RCC 7860 (cell line): ENCODE data around the gene WDR54.
"Not testable (repeated sequence)": the region's sequence is repeated elsewhere in the genome, so short reads cannot be mapped to it uniquely, and the experiment has no call there.

Experiments used
- DNase-seq: peaks from one replicate; pipeline ENCODE4 v3.0.0-alpha.2; 2015; ENCODE audit warnings: low spot score
- FAIRE-seq: peaks from 2 replicates; lab custom pipeline; 2012; peaks lifted over from hg19 to GRCh38; lab: Jason Lieb, UNC

The WDR54 gene

DNA sequence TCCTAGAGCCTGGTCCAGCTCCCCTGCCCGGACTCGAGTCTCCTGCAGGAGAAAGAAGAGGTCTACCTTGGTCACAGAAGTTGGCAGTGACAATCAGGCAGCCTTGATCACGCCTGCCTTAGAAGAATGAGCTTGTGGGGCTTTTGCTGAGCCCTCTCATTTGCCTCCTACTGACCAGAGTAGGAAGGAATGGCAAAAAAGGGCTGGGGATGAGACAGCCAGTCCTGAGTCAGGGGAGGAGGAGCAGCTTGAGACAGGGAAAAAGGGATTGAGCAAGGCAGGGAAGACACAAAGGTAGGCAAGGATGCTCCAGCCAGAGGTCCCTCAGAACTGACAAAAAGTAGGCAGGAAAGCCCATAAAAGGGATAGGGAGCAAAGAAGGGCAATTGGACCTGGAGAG lies 6.0 kb downstream of the WDR54 start:
- DNase-seq (no peak), FAIRE-seq (no peak)

DNA sequence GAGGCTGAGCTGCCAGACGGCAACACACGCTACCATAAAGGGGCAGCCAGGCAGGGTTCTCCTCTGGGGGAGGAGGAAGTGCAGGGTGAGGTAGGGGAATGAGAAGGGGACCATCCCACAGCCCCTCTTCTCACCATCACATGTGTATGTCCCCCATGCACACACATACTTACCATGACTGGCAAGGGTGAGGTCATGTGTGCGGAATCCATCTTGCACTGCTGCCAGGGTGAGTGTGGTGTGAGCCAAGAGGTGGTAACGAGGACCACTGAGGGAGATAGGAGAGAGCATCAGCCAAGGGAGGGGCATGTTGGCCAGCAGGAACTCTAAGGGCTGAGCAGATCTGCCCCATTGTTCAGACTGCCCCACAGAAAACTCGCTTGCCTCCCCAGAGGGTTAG lies 7.1 kb downstream of the WDR54 start:
- FAIRE-seq (no peak), DNase-seq (no peak)

DNA sequence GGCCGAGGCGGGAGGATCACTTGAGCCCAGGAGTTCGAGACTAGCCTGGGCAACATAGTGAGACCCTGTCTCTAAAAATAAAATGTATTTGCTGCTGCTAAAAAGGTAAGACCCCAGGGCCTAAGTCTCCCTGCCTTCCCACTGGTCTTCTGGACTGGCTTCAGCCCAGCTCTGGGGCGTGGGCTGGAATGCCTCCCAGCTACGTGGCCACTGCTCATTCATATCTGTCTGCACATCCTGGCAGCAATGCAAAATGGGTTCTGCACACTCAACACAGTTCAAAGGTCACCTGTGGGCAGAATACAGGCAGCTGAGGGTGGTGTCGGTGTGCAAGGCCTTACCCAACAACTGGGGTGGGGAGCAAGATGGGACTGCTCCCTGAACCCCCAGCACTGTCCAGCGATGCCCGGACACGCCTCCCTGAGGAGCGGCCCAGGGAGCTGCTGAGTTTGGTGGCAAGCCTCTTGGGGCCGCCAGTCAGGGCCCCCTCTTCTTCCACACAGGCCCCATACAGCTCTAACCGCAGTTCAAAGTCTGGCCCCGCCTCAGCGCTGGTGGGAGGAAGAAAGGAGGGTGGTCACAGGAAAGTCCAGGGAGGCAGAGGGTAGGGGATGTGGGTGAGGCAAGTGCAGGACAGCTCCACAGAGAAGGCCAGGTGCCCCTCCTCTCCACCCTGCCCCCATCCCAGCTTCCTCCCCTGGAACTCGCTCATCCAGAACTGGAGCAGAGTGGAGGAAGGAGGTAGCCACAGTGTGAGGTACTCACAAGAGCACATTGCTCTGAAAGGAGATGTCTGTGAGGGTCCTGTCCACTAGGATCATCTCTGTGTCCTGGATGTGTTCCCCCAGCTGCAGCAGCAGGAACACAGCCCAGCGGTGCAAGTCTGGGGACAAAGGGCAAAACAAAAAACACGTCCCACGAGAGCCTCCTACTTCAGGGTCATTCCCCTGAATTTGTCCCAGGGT lies 8.2 kb downstream of the WDR54 start:
- DNase-seq, result no peak
- FAIRE-seq, result no peak

DNA sequence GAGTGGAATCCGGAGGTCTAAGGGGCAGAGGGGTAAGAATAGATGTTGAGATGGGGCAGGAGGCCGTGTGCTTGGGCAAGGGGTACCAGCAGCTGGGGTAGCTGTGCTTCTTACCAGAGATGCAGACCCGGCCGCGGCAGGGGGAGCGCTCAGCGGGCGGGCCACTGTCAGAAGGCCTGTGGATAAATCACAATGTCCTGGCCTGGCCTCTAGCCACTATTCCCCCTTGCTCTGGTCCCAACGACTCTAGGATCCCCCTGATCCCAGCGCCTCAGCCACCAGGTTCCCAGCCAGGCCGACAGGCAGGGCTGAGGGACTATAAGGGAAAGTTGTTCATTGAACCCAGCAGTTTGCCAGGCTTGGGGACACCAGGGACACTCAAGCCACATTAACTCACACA lies 9.0 kb downstream of the WDR54 start:
- DNase-seq, result no peak
- no peak for FAIRE-seq

DNA sequence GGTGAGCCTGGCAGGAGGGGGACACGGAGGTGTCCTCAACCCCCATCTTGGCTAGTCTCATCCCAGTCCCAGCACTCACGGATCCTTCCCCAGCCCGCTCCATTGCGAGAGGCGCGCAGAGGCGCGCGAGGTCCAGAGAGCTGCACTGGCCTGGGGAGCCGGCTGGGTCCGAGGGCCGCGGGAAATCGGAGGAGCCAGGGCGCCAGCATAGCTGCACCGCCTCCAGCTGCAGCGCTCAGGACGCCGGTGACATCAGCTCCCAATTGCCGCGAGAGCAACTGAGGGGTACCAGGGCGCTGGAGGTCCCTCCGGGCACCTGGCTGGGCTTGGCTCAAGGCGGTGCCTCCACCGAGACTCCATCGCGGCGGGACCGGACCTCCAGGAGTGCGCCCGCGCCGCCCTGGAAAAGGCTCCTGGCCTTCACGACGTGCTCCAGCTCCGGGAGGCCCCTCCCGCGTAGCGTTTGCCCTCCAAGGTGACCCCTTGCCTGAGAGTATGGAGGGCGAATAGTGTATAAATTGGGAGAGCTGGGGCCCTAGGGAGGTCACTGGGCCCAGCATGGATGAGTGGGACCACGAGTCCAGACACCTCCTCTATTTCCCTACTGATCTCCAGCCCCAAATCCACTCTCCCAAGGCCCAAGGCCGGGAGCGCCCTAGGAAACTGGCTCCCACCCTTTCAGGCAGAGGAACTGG lies 14.7 kb downstream of the WDR54 start:
- no peak for DNase-seq
- no peak for FAIRE-seq

DNA sequence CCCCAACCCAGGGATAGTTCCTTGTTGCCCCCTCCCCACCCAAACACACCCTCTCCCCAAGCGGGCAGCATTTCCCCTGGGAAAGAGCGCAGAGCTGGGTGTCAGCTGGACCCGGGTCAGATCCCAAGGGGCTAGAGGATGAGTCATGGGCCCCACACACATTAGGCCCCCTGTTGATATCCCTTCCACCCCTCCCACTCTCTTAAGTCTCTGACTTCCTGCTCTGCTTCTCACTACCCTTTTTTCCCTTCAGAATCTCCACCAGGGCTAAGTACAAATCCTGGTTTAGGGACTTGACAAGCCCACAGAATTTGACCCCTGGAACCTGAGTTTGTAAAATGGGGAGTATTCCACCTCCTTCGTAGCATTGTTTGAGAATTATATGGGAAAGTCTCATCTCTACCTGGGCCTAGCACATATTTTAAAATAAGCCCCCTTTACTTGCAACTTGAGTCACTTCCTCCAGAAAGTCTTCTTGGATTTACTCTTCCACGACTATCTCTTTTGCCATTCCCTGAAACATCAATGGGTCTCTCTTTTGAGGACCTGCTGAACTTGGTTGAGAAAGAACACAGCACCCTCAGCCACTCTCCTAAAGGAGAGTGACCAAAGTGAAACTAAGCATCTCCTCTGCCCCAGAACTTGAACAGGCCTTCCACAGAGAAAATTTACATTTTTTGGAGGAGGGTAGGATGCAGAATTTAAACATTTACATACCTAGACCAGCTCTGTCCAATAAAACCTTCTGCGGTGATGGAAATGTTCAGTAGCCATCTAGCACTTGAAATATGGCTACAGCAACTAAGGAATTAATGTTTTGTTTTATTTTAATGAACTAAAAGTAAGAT lies 15.5 kb downstream of the WDR54 start:
- FAIRE-seq, result no peak
- no peak for DNase-seq

DNA sequence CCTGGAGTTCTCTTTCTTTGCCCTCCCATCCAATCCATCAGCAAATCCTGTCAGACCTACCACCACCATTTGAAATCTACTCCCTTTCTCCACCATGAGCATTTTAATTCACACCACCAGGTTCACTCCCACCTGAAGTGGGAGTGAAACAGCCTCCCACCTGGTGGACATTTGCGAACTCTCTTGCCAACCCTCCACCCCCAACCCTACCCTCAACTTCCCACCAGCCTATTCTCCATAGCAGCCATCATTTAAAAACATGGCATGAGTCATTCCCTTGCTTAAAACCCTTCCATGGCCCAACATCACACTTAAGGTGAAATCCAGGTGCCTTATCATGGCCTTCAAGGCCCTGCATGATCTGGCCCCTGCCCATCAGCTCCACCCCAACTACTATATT lies 16.7 kb downstream of the WDR54 start:
- FAIRE-seq (no peak), DNase-seq (no peak)

DNA sequence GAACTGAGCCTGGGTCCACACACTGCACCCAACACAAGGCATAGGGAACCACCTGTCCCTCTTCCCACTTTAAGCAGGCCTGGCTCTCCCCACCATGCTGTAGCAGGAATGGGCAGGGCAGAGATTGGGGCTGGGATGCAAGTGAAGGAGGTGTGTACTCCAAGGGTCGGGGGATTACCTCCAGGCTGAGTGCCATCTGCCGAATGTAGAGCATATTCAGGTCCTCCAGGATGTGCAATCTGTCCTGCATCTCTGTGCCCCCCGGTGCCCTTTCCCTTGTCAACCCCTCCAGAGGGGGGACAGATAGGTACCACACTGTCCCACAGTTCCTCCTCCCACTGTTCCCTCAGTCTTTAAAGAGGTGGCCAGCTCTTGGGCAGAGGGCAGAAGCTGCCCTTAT lies 17.8 kb downstream of the WDR54 start:
- DNase-seq (no peak), FAIRE-seq (no peak)

DNA sequence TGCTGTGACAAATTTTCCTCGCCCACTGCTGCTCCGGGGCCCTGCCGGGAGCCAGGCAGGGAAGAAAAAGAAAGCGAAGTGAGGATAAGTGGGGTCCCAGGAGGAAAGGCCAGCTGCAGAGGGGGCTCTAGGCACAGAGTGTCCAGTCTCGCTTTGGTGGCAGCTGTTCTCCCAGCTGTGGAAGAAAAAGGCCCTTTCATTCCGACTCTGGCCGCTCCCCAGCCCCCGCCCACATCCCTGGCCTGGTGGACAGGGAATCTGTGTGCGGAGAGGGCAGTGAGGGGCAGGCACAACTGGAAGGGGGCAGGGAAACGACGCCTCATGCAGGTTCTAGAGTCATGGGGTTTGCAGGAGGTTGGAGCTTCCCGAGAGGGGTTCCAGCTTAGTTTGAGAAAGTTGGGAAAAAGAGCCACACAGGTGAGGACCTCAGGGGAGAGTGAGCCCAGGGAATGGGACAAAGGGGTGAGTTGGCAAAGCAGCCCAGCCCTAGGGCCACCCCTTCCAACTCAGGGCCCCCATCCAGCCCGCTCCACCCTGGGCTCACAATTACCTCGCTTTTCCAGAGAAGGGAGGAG lies 18.4 kb downstream of the WDR54 start:
- FAIRE-seq, result no peak
- DNase-seq, result no peak

DNA sequence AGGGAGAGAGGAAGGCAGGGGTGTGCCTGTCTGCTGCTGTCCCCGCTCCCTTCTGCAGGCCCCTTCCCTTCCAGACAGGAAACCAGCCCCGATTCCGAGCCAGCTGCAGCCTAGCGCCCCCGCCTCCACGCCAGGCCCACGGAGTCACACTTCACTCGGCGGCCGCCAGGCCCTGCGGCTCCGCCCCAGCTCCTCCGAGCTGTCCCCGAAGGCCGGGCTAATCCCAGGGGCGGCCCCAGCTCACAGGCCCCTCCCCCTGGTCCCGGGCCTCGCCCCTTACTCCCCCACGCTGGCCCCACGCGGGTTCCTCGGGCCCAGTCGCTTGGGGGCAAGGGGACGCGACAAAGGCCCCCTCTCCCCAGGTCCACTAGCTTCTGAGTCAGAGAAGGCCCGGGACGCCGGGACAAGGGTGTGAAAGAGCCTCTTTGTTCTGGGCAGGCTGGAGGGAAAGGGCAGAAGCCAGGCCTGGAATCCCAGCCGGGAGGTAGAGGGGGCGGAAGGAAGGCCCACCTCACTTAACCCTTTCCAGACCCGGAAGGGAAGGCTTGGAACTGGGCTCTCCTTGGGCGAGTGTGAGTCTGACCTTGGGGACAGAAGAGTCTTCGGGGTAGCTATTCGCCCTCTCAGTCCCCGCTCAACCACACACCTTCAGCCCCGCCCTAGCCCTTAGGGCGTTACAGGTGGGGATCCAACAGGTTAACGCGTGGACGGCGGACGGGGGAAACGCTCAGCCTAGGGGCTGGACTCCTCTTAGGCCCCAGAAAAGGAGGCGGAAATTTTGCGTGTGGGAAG lies 19.0 kb downstream of the WDR54 start:
- peak; percentile 53 for FAIRE-seq
- DNase-seq, result peak; percentile 76

DNA sequence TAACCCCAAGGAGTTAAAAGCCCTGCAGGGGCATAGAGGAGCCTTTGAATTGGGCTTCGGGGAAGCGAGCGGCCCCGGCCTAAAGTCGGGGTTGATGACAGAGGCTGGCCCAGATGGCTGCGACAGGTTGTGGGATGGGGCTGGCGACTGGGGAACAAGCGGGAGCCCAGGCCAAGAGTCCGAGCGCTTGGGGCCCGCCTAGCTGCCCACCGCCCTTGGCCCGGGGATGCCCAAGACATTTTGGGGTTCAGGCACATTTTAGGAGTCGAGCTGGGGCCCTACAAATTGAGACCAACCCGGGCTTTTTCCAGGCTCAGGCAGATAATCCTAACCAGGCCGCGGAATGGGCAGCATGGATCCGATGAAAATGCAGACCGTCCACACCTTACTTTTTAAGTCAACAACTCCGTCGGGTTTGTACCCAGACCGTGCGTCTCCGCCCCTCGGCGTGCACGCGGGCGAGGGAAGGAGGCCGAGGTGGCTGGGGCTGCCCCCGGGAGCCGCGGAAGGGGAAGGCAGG lies 19.7 kb downstream of the WDR54 start:
- FAIRE-seq, result no peak

DNA sequence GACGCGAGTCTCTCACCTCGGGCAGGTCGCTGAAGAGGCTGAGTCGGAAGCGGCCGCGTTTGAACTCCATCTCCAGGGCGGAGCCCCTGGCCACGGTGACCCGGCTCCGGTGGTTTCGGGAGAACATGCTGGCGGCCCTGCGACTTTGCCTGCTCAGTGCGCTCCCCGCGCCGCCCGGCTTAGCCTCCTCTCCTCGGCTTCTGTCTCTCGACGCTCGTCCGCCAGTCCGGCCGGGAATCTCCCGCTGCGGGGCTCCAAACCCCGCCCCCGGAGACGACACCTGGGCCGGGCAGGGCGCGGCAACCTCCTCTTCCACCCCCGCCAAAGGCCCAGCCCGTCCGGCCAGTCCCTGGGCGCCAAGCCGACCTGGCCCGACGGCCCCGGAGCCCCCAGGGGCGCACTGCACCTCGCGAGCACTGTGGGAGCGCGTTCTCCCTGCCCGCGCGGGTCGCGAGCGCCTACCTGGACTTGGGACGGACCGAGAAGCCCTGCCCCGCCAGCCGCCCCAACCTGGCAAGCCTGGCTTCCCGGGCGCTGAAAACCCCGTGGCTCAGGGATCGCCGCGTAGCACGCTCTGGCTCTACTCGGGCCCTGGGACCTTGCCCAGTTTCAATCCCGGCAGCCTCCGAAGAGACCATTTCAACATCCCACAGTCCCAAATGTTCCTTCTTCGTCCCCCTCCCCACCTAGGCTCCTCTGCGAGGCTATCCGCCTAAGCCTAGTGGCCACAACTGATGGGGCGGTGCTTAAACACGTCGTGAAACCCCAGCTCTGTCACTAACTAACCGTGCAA lies 20.4 kb downstream of the WDR54 start, which contains the start of gene RTKN:
Gene RTKN (minus strand): TSS at position 248 of the 793 bp plus-strand sequence. CDS start 121 bp downstream, at position 127.
- DNase-seq (peak; percentile 84), FAIRE-seq (peak; percentile 89)

More for the DNA sequence above, 19.7 kb downstream of the WDR54 start:
- DNase-seq, result no peak

DNA sequence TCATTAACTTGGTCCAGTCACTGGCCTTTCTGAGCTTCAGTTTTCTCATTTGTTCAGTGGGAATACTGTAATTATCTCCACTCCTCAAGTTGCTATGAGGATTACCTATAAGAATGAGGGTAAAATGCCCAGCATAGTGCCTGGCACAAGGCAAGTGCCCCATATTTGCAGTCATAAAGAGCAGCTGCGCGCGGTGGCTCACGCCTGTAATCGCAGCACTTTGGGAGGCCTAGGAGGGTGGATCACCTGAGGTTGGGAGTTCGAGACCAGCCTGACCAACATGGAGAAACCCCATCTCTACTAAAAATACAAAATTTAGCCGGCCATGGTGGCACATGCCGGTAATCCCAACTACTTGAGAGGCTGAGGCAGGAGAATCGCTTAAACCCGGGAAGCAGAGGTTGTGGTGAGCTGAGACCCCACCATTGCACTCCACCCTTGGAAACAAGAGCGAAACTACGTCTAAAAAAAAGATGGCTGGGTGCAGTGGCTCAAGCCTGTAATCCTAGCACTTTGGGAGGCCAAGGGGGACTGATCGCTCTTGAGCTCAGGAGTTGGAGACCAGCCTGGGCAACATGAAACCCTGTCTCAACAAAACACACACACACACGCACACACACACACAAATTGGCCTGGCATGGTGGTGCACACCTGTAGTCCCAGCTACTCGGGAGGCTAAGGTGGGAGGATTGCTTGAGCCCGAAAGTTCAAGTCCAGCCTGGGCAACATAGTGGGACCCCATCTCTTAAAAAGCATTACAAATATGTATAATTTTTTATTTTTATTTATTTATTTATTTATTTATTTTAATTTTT lies 21.2 kb downstream of the WDR54 start:
- FAIRE-seq, DNase-seq: not testable (repeated sequence)

DNA sequence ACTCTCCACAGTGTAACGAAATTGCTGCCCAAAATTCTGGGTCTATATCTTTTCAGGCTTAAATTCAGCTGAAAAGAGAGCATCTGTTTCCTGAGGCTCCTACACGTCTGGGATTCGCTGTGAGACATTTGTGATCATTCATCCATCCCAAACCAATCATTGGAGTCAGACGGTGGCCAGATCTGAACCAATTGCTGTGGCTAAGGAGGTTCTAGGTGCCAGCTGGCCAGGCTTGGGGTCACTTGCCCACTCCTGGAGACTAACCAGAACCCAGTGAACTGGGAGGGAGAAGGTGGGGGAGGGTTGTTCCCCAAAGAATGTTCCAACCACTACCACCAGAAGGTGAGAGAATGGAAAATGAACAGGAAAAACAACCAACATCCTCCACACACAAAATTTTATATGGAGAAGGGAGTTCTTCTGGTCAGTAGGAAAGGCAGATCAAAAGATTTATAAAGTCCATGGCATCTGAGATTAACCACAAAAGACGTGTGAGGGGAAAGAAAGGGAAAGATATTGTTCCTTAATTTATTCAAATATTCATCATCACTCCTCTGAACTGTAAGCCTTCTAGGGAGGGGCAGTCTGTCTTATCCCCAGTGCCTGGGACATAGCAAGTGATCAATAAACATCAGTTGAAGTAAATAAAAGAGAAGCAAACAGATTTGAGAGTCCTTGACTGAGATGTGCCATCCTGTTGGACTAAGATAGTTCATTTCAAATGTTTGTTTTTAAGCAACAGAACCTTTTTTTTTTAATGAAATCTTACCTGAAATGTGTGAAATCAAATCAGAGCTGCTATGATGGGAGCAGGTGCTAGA lies 23.2 kb downstream of the WDR54 start:
- FAIRE-seq (no peak), DNase-seq (no peak)

DNA sequence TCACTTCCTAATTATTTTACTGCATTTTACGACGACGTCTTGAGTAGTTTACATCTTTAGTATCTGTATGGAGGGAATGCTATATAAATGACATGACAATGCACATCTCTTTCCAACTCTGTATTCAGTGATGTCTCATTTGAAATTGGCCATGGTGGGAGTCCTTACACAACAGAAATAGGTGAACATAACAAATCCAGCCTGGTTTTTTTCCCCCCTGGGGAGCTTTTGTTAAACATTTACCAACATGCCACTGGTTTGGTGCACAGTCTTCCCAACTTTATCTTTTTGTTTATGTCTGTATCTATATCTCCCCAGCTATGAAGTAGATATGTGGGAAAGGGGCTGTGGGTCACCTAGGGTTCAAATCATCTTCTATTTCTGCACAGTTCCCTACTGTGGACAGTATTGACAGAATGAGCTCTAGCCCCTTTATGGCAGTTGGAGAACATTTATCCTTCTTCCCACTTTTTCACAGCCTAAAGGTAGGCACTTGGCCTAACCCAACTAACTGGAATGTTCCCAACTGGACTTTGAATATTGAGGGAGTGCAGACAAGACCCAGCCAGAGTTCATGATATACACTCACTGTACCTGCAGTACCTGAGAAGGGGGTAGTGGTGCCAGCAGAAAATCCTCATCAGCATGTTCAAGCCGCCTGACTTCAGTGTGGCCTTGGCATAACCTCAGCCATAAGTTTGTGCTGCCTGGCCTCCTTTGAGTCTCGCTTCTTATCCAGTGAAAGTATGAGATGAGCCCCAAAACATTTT lies 25.9 kb downstream of the WDR54 start:
- DNase-seq (no peak), FAIRE-seq (no peak)

DNA sequence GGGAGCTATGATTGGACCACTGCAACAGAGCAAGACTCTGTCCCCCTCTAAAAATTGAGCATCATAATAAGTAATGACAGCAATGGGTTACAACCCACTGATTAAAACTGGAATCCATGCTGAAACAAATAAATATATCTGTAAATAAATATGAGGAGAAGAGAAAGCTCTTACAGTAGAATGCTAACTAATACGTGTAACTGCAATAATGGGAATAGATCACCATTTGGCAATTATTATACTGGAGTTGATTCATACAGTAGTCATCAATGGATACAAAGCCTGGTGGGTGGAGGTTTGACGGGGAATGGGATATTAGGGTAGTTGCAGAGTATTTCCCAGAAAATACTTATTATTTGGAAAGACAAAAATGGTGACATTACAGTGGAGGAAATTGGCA lies 27.2 kb downstream of the WDR54 start:
- DNase-seq, result no peak
- no peak for FAIRE-seq
